DMS114 treated with DMSO at 0.1 percent for 48 hours (cell line): ENCODE measurements around the gene PTMA.

Source experiments
- DNase-seq: peaks from one replicate; lab custom pipeline; 2025; ENCODE audit not compliant: unreplicated experiment; lab: John Stamatoyannopoulos, UW

The PTMA gene

GRCh38 chr2:231674587-231675338, 33.6 kb upstream of the PTMA start:
- peak; percentile 45 for DNase-seq

GRCh38 chr2:231676243-231676642, 32.1 kb upstream of the PTMA start:
- DNase-seq, result no peak

GRCh38 chr2:231677632-231678104, 30.7 kb upstream of the PTMA start:
- DNase-seq, result peak; percentile 77

- DNase-seq, result no peak
These were observed 28.4 kb upstream of the PTMA start for GRCh38 chr2:231679908-231680284.

GRCh38 chr2:231680285-231680991, 27.9 kb upstream of the PTMA start:
- DNase-seq, result no peak

- no peak for DNase-seq
These were observed 27.1 kb upstream of the PTMA start for GRCh38 chr2:231680992-231681852.

GRCh38 chr2:231682603-231683291, 25.6 kb upstream of the PTMA start:
- DNase-seq, result no peak

GRCh38 chr2:231683292-231684235, 24.8 kb upstream of the PTMA start:
- DNase-seq, result no peak

GRCh38 chr2:231684314-231685223, 23.8 kb upstream of the PTMA start:
- no peak for DNase-seq

- no peak for DNase-seq
These were observed 22.8 kb upstream of the PTMA start for GRCh38 chr2:231685349-231686191.

GRCh38 chr2:231686192-231687100, 21.9 kb upstream of the PTMA start:
- DNase-seq, result no peak

- no peak for DNase-seq
These were observed 21.0 kb upstream of the PTMA start for GRCh38 chr2:231687133-231687852.

GRCh38 chr2:231687961-231688360, 20.4 kb upstream of the PTMA start:
- DNase-seq, result no peak

- no peak for DNase-seq
These were observed 19.6 kb upstream of the PTMA start for GRCh38 chr2:231688719-231689118.

GRCh38 chr2:231689124-231689893, 19.0 kb upstream of the PTMA start:
- no peak for DNase-seq
